Left forelimb (tissue), 1 donor: ENCODE data around the gene TSPAN5.
"Not testable (repeated sequence)": the region's sequence is repeated elsewhere in the genome, so short reads cannot be mapped to it uniquely, and the experiment has no call there.

ENCODE experiments used
- DNase-seq: peaks from one replicate; pipeline ENCODE4 v3.0.0-alpha.2; 2018; ENCODE audit warnings: low spot score

The TSPAN5 gene

GRCh38 chr4:98658287-98659105 is at the start of gene TSPAN5:
TSS of gene TSPAN5 (minus strand) at chr4:98658611.
- DNase-seq: peak; percentile 88

- no peak for DNase-seq
These were observed 48.5 kb upstream of the TSPAN5 start for GRCh38 chr4:98706935-98707334.

- DNase-seq: no peak
These were observed 47.9 kb upstream of the TSPAN5 start for GRCh38 chr4:98706200-98706813.

GRCh38 chr4:98705586-98705985 is 47.2 kb upstream of the TSPAN5 start:
- not testable (repeated sequence) for DNase-seq

- no peak for DNase-seq
These were observed 42.2 kb upstream of the TSPAN5 start for GRCh38 chr4:98700656-98701055.

- DNase-seq: no peak
These were observed 35.7 kb upstream of the TSPAN5 start for GRCh38 chr4:98694076-98694475.

- DNase-seq: no peak
These were observed 34.0 kb upstream of the TSPAN5 start for GRCh38 chr4:98692411-98692810.

GRCh38 chr4:98691588-98691987 is 33.2 kb upstream of the TSPAN5 start:
- no peak for DNase-seq

GRCh38 chr4:98689507-98690174 is 31.2 kb upstream of the TSPAN5 start:
- DNase-seq: no peak

GRCh38 chr4:98688411-98689290 is 30.2 kb upstream of the TSPAN5 start:
- DNase-seq: no peak

GRCh38 chr4:98687876-98688275 is 29.5 kb upstream of the TSPAN5 start:
- DNase-seq: no peak

GRCh38 chr4:98686847-98687246 is 28.4 kb upstream of the TSPAN5 start:
- no peak for DNase-seq

- no peak for DNase-seq
These were observed 27.8 kb upstream of the TSPAN5 start for GRCh38 chr4:98686043-98686707.

GRCh38 chr4:98685225-98686042 is 27.0 kb upstream of the TSPAN5 start:
- no peak for DNase-seq

- DNase-seq: no peak
These were observed 24.3 kb upstream of the TSPAN5 start for GRCh38 chr4:98682719-98683118.

GRCh38 chr4:98680806-98681205 is 22.4 kb upstream of the TSPAN5 start:
- DNase-seq: no peak

- no peak for DNase-seq
These were observed 21.3 kb upstream of the TSPAN5 start for GRCh38 chr4:98679738-98680137.

GRCh38 chr4:98677799-98678198 is 19.4 kb upstream of the TSPAN5 start:
- DNase-seq: no peak

GRCh38 chr4:98674404-98675173 is 16.2 kb upstream of the TSPAN5 start:
- no peak for DNase-seq

- DNase-seq: no peak
These were observed 15.6 kb upstream of the TSPAN5 start for GRCh38 chr4:98673978-98674377.
